Measurements from ENCODE around the gene CFAP410. TPM values are rescaled to one million over a fixed set of nuclear protein-coding genes. Genes with fewer than 3 reads are reported as not detected.
A peak's percentile ranks its signal among the peaks of the same experiment; 100 is the strongest.

Gene CFAP410
- total and polyA plus RNA-seq, 2 donors (not counting 3 experiments of a cell fraction or from before 2014, with no cell fraction given), result 7.2 to 12.2 TPM

DNA sequence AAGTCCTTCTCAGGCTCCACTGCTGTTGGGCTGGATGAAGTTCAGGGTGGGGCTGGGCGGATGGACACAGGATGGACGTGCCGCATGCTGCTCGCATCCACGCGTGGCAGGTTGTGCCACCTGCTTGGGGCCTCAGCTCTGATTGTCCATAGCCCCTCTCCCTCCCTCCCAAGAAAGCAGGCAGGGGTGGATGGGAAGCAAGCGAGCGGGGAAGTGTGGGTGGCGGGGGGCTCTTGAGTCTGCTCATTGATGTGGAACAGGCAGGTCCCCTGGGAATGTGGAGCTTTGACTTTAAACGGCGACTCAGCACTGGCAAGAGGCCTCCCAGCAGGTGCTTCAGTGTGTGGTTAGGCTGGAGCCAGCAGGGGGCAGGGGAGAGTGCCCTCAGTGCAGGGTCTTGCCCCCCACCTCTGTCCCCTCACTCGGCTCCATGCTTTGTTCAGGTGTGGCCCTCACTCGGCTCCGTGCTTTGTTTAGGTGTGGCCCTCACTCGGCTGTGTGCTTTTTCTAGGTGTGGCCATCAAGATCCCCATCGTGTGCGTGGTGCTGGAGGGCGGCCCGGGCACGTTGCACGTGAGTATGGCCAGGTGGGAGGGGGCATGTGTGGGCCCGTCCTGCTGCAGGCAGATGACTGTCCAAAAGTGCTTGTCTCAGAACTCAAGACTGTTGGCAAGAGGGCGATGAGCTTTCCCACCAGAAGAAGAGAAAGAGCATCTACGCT is 38.2 kb upstream of the CFAP410 start:
- no peak overlapping the region for H3K9ac ChIP-seq (replicated peaks; ENCODE audit: extremely low read depth, insufficient read depth, low read length)
- DNase-seq (ENCODE audit: low read depth, low spot score), result no peak
- BruUV-seq (replicated peaks), result no TSS peak
- H3K9me1 ChIP-seq (replicated peaks; ENCODE audit: control insufficient read depth, extremely low read depth, insufficient read depth, low read length), result no peaks in the 10 kb centered on the region
- ChIA-PET CTCF (no interaction called here), POLR2A (no interaction called here)
- TF ChIP-seq EZH2 (IDR thresholded peaks at IDR 0.05; ENCODE audit: borderline replicate concordance, low read depth, low read length, severe bottlenecking), result no peak
- TF ChIP-seq FOS (IDR thresholded peaks at IDR 0.05; ENCODE audit: borderline replicate concordance, insufficient read depth, low read length), result no peak
- TF ChIP-seq POLR2A (IDR thresholded peaks at IDR 0.05; ENCODE audit: low read depth, low read length), result no peak
- TF ChIP-seq, protein P1, sequence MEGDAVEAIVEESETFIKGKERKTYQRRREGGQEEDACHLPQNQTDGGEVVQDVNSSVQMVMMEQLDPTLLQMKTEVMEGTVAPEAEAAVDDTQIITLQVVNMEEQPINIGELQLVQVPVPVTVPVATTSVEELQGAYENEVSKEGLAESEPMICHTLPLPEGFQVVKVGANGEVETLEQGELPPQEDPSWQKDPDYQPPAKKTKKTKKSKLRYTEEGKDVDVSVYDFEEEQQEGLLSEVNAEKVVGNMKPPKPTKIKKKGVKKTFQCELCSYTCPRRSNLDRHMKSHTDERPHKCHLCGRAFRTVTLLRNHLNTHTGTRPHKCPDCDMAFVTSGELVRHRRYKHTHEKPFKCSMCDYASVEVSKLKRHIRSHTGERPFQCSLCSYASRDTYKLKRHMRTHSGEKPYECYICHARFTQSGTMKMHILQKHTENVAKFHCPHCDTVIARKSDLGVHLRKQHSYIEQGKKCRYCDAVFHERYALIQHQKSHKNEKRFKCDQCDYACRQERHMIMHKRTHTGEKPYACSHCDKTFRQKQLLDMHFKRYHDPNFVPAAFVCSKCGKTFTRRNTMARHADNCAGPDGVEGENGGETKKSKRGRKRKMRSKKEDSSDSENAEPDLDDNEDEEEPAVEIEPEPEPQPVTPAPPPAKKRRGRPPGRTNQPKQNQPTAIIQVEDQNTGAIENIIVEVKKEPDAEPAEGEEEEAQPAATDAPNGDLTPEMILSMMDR (IDR thresholded peaks at IDR 0.05; ENCODE audit: extremely low read depth in 1 of 2, insufficient read depth in 1 of 2, low read depth in 1 of 2, low read length in 2 of 2), result peak in 1 of 2 donors; percentile 7
- TF ChIP-seq JUN (IDR thresholded peaks at IDR 0.05; ENCODE audit: borderline replicate concordance, insufficient read depth, insufficient read length, low read depth), result no peak
- TF ChIP-seq, protein P2, sequence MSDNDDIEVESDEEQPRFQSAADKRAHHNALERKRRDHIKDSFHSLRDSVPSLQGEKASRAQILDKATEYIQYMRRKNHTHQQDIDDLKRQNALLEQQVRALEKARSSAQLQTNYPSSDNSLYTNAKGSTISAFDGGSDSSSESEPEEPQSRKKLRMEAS (IDR thresholded peaks at IDR 0.05; ENCODE audit: insufficient read depth, insufficient read length), result no peak
- no peak for TF ChIP-seq POLR2AphosphoS5 (IDR thresholded peaks at IDR 0.05; ENCODE audit: insufficient read depth, low read depth, low read length)
- no peaks in the 10 kb centered on the region for H3K36me3 ChIP-seq (ENCODE audit: control insufficient read depth in 2 of 2, extremely low read depth in 1 of 2, insufficient read depth in 2 of 2, low read length in 2 of 2)
- H3K79me2 ChIP-seq (ENCODE audit: control insufficient read depth, insufficient read depth, low read length), result no peaks in the 10 kb centered on the region
- H4K20me1 ChIP-seq (replicated peaks; ENCODE audit: control insufficient read depth, extremely low read depth, insufficient read depth, low read length), result no peaks in the 10 kb centered on the region
- H3K4me3 ChIP-seq (replicated peaks in 1 of 3; ENCODE audit: insufficient read depth in 1 of 3, low read depth in 1 of 3, low read length in 3 of 3), result no peak overlapping the region
- no peak overlapping the region for H3K27ac ChIP-seq (ENCODE audit: insufficient read depth, low read depth, low read length)
- no peak overlapping the region for H2AFZ ChIP-seq (ENCODE audit: low read depth, low read length)
- no peaks in the 10 kb centered on the region for H3K27me3 ChIP-seq (ENCODE audit: control insufficient read depth in 2 of 2, insufficient read depth in 2 of 2, low read length in 2 of 2)
- H3K9me3 ChIP-seq (replicated peaks; ENCODE audit: control insufficient read depth, insufficient read depth, low read length), result no peaks in the 10 kb centered on the region
- H3K4me1 ChIP-seq (ENCODE audit: control insufficient read depth, extremely low read depth, insufficient read depth, low read length), result no peaks in the 10 kb centered on the region
- H3K4me2 ChIP-seq (ENCODE audit: insufficient read depth, low read length), result no peak overlapping the region
- no peak for FAIRE-seq
- dilution Hi-C loops (cut with MboI; ENCODE audit: extremely low pct_ligation_motif_present, low sequenced_read_pairs), result no loop called here
- intact Hi-C loops (cut with micrococcal nuclease), result no loop called here

Data from endothelial cell of umbilical vein (primary cell).